ENCODE results near the gene ARHGDIA.

- no peak for TF ChIP-seq CTCF (IDR thresholded peaks at IDR 0.05)
- no peak for TF ChIP-seq POLR2AphosphoS5 (IDR thresholded peaks at IDR 0.05)
- TF ChIP-seq POLR2A (IDR thresholded peaks at IDR 0.05): no peak
Measured at GRCh38 chr17:81834831-81835267, 36.3 kb downstream of the ARHGDIA start, which contains the start of gene PPP1R27.
